Spinal cord (tissue), 10 donors: ENCODE data around the gene CMC1. TPM values are rescaled to one million over a fixed set of nuclear protein-coding genes. Genes with fewer than 3 reads are reported as not detected.

ENCODE experiments used
- DNase-seq, 6 donors: peaks; one replicate each; pipeline versions ENCODE4 v3.0.0 to v3.0.0-alpha.2; 2013 to 2015; ENCODE audit warnings: low spot score in 6 of 6, low read depth in 4 of 6
- H3K27ac ChIP-seq: one replicate; pipeline ENCODE4 v1.5.1; 2013; ENCODE audit warnings: low read depth, low read length, control low read depth
- H3K27me3 ChIP-seq: one replicate; pipeline ENCODE4 v1.6.1; 2013; ENCODE audit warnings: low read length; ENCODE audit not compliant: control insufficient read depth, insufficient read depth
- H3K36me3 ChIP-seq: one replicate; pipeline ENCODE4 v1.6.1; 2013; ENCODE audit warnings: low read length; ENCODE audit not compliant: control insufficient read depth, insufficient read depth
- H3K4me1 ChIP-seq: one replicate; pipeline ENCODE4 v1.6.1; 2013; ENCODE audit warnings: low read length; ENCODE audit not compliant: control insufficient read depth, insufficient read depth
- H3K4me3 ChIP-seq: one replicate; pipeline ENCODE4 v1.5.1; 2013; ENCODE audit warnings: low read depth, low read length, control low read depth
- H3K9me3 ChIP-seq: one replicate; pipeline ENCODE4 v1.6.1; 2013; ENCODE audit warnings: low read length; ENCODE audit not compliant: control insufficient read depth, insufficient read depth
- WGBS: methylation state at CpG from one replicate; pipeline ENCODE4 v1.1.5; 2013; ENCODE audit warnings: missing lambda C conversion rate; ENCODE audit not compliant: insufficient coverage; 5-methylcytosine and 5-hydroxymethylcytosine counted together
- polyA plus RNA-seq, 2 donors: library from polyadenylated mRNA; unstranded; fragments of 120-200 nt; gene quantifications; one replicate each; pipeline ENCODE4 v1.2.1, GENCODE V29; 2013; ENCODE audit not compliant: insufficient read length in 2 of 2
- total RNA-seq, 2 donors: library from RNA; depleted of rRNA in 1 of 2; stranded (reverse); fragments of 120-200 nt in 1 of 2; fragments of >200 nt in 1 of 2; gene quantifications; one replicate each; pipeline versions ENCODE4 v1.2.3 to v1.2.4, GENCODE V29; 2013 to 2014
- donor health status: healthy.

Gene CMC1
- total and polyA plus RNA-seq, 4 donors = 8.5 to 22.9 (median 17.1) TPM

DNA sequence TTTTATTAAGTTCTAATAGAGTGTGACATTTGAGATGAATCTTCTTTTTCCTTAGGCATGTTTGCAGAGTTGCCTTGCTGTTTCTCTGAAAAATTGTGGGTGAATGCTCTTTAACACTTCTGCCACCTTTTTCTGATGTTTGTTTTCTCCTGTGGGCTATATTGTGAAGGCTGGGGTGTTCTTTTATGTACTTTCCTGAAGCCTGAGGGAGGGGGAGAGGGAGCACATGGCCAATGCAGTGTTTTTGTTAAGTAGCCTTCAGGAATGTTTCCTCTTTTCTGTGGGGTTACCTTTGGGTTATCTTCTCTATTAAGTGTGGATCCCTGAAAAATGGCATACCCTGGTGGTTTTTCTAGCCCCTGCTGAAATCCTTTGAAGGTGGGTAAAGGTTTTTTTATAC is 50.2 kb downstream of the CMC1 start:
- DNase-seq = no peak
- H3K27ac ChIP-seq = no peak overlapping the region
- H3K9me3 ChIP-seq = no peaks in the 10 kb centered on the region
- no peaks in the 10 kb centered on the region for H3K36me3 ChIP-seq
- H3K4me1 ChIP-seq = no peaks in the 10 kb centered on the region
- H3K4me3 ChIP-seq = no peak overlapping the region
- no peaks in the 10 kb centered on the region for H3K27me3 ChIP-seq

DNA sequence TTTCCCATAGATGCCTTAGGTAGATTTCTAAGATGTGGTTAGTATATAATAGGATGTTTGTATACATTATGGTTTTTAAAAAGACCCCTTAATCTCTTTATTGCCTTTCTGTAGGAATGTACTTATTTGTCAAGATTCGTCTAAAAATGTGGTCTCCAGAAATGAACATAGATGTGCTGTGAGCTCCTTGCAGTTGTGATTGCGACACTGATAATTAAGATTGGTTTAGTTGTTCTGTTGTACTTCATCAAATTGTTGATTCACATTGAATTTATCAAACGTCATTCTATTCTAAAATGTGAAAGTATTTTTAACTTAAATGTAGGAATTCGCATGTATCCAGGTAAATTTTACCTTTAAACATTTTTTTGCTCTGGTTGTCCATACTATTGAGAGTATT is 51.2 kb downstream of the CMC1 start:
- no peak overlapping the region for H3K27ac ChIP-seq
- no peak for DNase-seq
- H3K27me3 ChIP-seq = no peaks in the 10 kb centered on the region
- no peaks in the 10 kb centered on the region for H3K9me3 ChIP-seq
- H3K36me3 ChIP-seq = no peaks in the 10 kb centered on the region
- H3K4me1 ChIP-seq = no peaks in the 10 kb centered on the region
- no peak overlapping the region for H3K4me3 ChIP-seq
- 100% methylated on average over 2 of the region's 4 CpGs for WGBS

DNA sequence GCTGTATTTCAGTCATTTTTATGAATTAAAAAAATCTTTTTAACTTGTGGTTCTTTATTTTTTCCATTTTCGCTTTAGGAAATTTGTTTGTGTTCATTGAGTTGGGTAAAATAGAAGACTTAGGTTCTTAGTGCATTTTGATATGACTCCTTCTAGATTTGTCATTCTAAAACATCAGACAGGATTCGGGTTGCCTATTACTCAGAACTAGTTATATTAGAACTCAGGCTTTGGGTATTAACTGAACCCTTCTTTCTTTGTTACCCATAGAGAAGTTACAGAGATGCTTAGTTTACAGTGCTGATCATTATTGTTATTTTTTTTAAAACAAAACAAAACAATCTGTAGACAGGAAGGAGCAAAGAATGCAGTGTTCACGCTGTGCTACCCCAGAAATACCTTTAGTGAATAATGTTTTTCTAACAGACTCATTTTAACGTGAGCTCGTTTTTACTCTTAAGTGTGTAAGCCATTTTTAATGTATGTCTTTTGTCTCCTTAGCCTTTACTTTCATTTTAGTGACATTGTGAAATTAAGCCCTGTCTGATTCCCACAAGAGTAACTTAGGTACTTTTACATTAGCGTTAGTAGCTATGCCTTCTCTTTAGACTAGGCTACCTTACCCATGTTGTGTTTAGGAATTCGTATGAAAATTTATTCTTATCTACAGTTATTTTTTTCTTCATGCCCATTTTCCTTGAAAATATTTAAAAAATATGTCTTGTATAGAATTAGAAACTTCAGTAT is 53.4 kb downstream of the CMC1 start:
- H3K4me3 ChIP-seq = no peak overlapping the region
- H3K27me3 ChIP-seq = no peaks in the 10 kb centered on the region
- WGBS = no CpG with 5 or more reads among the region's 7 CpGs

DNA sequence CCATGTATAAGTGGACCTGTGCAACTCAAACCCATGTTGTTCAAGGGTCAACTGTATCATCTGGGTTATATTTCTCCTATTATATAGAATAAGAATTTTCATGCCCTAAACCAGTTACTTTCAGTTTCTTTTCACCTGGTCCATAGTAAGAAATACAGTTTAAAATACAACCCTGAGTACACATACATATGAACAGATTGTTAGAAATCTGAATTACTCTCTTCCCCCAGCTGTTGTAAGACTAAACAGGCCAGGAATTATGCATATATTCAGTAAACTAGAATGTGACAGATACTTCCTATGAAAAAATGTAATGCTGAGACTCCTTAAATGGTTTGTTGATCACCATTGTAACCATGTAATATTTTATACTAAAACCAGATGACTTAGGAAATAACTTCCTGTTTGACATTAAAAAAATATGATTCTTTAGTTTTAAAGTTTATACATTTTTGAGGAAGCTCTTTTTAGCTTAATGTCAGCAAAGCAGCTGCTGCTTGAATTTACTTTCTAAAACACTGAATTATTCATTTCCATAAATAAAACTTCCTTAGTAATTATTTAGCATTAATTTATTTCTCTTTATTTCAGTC is 54.6 kb downstream of the CMC1 start:
- H3K4me1 ChIP-seq = no peaks in the 10 kb centered on the region
- H3K4me3 ChIP-seq = no peak overlapping the region
- H3K36me3 ChIP-seq = no peaks in the 10 kb centered on the region
- no peaks in the 10 kb centered on the region for H3K9me3 ChIP-seq
- H3K27ac ChIP-seq = no peak overlapping the region
- DNase-seq = peak in 1 of 6 donors; percentile 37
- no peaks in the 10 kb centered on the region for H3K27me3 ChIP-seq

More for the DNA sequence above, 53.4 kb downstream of the CMC1 start:
- DNase-seq = no peak
- Histone ChIP-seq H3K36me3 (no peaks in the 10 kb centered on the region), H3K4me1 (no peaks in the 10 kb centered on the region), H3K27ac (no peak overlapping the region), H3K9me3 (no peaks in the 10 kb centered on the region)

DNA sequence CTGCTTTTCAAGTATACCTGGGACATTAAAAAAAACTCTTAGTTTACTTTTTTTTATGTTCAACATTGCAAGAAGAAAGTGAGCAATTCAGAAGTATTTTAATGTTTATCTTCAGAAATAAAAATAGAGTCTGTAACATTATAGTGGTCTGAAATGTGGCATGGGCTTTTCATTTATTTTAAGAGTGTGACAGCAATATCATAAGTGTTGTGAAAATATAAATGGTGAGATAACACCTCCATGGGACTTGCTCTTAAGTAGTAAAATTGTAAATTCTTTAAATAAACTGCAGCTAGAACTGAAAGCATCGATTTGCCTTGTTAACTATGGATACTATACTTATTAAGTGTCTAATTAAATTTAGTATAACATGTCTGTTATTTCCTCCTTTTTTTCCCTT is 58.3 kb downstream of the CMC1 start:
- no peak overlapping the region for H3K27ac ChIP-seq
- H3K9me3 ChIP-seq = no peaks in the 10 kb centered on the region
- H3K27me3 ChIP-seq = no peaks in the 10 kb centered on the region
- H3K4me3 ChIP-seq = no peak overlapping the region
- no peaks in the 10 kb centered on the region for H3K4me1 ChIP-seq
- H3K36me3 ChIP-seq = no peaks in the 10 kb centered on the region
- DNase-seq = no peak
- WGBS = no CpG with 5 or more reads among the region's 1 CpG

DNA sequence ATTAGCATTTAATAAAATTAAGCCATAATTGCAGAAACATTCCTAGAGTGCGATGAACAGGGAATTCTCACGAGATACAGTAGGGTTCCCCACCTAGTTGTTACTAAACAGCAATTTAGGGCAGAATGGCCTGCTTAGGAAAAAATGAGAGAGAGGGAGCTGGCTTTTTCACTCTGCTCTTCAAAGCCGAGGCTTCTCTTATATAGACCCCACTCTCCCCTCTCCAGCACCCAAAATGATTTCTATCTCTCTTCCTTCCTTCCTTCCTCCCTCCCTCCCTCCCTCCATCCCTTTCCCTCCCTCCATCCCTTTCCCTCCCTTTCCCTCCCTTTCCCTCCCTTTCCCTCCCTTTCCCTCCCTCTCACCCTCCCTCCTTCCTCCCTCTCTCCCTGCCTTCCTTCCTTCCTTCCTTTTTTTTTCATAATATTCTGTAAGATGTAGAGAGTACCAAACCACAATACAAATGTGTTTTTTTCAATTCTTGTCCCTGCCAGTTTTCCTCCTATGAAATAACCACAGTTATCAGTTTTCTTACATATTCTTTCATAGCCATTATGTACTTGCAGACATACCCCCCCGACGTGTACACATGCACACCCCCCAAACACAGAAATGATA is 59.0 kb downstream of the CMC1 start:
- Histone ChIP-seq H3K9me3 (no peaks in the 10 kb centered on the region), H3K27ac (no peak overlapping the region), H3K4me1 (no peaks in the 10 kb centered on the region), H3K4me3 (no peak overlapping the region), H3K27me3 (no peaks in the 10 kb centered on the region), H3K36me3 (no peaks in the 10 kb centered on the region)
- no peak for DNase-seq
- WGBS = 75% methylated on average over 2 of the region's 5 CpGs

DNA sequence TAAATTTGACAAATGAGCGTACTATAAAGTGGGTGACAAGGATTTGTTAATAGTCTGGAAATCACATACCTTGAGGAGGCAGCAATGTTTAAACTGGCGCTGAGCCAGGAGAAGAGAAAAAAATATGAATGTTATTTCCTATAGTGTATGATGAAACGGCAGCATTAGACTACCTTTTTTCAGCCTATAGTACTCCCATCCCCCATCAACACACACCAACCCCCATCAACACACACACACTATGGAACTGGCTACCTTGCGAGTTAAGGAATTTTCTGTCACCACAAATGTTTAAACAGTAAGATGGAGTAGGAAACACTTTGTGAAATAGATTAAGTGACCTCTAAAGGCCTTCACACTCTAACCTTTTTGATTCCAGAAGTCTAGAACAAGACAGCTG is 60.3 kb downstream of the CMC1 start:
- no peak for DNase-seq
- no peaks in the 10 kb centered on the region for H3K4me1 ChIP-seq
- peaks cover 3% of the 10 kb centered on the region for H3K9me3 ChIP-seq
- no peak overlapping the region for H3K4me3 ChIP-seq
- H3K27ac ChIP-seq = no peak overlapping the region
- no peaks in the 10 kb centered on the region for H3K36me3 ChIP-seq
- no peaks in the 10 kb centered on the region for H3K27me3 ChIP-seq
- no CpG with 5 or more reads among the region's 4 CpGs for WGBS

DNA sequence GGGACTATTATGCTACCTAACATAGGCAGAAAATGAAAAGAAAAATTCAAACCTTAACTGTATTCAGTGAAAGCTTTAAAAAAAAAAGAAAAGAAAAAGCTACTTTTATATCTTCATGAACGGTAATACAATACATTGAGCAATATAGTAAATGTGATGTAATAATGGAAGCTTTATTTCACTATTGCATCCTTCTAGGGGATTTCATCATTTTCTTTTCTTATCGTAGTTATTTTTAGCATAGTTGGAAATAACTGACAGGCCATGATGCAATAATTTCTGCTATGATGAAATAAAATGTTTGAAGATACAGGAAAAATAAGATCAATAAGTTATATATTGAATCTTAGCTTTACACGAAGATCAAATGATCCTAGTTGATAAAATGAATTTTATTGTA is 66.8 kb downstream of the CMC1 start:
- WGBS = no CpG with 5 or more reads among the region's 3 CpGs
- H3K4me3 ChIP-seq = no peak overlapping the region
- H3K27me3 ChIP-seq = no peaks in the 10 kb centered on the region

DNA sequence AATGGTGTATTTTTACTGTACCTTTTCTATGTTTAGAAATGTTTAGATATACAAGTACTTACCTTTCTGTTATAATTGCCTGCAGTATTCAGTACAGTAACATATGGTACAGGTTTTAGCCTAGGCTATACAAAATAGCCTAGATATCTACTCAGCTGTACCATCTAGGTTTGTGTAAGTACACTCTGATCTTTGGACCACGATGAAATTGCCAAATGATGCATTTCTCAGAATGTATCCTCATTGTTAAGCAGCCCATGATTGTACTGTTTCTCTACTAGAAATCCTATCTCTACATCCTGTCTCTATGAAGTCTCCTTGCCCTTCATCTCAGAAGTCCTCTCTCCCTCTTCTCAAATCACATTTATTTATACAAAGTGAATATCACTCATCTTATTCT is 74.3 kb downstream of the CMC1 start:
- H3K27me3 ChIP-seq = no peaks in the 10 kb centered on the region
- no peaks in the 10 kb centered on the region for H3K9me3 ChIP-seq
- DNase-seq = no peak
- WGBS = 89% methylated on average over 1 of the region's 1 CpG
- no peaks in the 10 kb centered on the region for H3K4me1 ChIP-seq
- no peak overlapping the region for H3K4me3 ChIP-seq
- no peak overlapping the region for H3K27ac ChIP-seq
- H3K36me3 ChIP-seq = no peaks in the 10 kb centered on the region

More for the DNA sequence above, 66.8 kb downstream of the CMC1 start:
- H3K36me3 ChIP-seq = no peaks in the 10 kb centered on the region
- DNase-seq = no peak
- no peak overlapping the region for H3K27ac ChIP-seq
- H3K9me3 ChIP-seq = peaks cover 3% of the 10 kb centered on the region
- no peaks in the 10 kb centered on the region for H3K4me1 ChIP-seq

DNA sequence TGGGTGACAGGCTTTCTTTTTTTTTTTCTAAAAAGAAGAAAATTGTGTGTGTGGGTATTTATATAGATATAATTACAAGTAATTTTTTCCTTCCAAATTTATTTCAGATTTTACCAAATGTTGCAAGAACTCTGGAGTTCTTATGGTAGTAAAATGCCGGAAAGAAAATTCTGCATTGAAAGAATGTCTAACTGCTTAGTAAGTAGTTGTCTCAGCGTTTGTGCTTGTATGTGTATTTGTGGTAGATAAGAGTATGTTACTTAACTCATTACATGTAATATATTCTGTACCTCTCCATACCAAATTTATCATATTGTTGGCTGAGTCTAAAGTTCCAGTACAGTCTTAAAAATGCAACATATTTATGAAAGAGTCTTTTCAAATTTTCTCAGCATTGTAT is 74.8 kb downstream of the CMC1 start:
- H3K4me3 ChIP-seq = no peak overlapping the region
- H3K9me3 ChIP-seq = no peaks in the 10 kb centered on the region
- no peak for DNase-seq
- no peaks in the 10 kb centered on the region for H3K4me1 ChIP-seq
- no peak overlapping the region for H3K27ac ChIP-seq
- H3K27me3 ChIP-seq = no peaks in the 10 kb centered on the region
- WGBS = no CpG with 5 or more reads among the region's 2 CpGs
- no peaks in the 10 kb centered on the region for H3K36me3 ChIP-seq
